ENCODE results near the gene TMEM14A. TPM values are rescaled to one million over a fixed set of nuclear protein-coding genes. Genes with fewer than 3 reads are reported as not detected.
"Not testable (repeated sequence)": the region's sequence is repeated elsewhere in the genome, so short reads cannot be mapped to it uniquely, and the experiment has no call there.

TMEM14A gene
- total RNA-seq, 2 donors from 2014 or later = 7.9 to 13.3 TPM

DNA sequence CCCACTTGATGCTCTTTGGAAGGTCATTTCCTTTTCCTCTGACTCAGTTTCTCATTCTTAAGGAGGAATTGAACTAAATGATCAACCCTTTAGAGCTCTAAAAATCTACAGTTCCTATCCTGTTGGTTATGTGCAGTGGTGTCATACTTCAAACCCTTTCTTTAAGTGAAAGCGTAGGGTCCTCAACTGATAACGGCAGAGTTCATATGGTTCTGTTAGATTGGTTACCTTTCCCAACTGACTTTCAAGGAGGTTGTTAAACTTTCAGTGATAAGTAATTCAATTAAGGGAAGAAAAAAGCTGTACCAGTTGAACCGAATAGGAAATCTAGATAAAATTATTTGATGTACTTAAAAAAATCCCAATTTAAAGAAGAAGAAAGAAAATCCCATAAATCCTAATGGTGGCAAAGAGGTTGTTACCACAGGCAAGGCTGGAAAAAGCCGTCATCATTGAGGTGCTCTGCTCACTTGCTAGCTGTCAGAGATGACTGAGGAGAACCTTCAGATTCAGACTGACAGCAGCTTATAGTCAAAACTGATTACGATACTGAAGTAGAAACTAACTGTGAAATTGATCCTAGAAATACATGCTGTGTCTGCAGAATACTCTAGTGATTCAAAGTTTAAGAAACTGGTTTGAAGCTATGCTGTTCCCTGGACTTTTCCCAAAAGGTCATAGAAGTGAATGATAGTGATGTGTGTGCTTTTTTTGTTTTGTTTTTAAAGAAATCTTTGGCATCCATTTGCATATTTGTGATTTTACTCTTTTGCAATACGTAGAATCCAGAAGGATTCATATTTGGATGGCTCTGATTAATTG, 16.2 kb downstream of the TMEM14A start:
- intact Hi-C loops (cut with DNase I) = no loop called here
- ATAC-seq (no peak), DNase-seq (no peak)

GRCh38 chr6:52689857-52690256, 18.9 kb downstream of the TMEM14A start:
- ATAC-seq = no peak
- intact Hi-C loops (cut with DNase I) = no loop called here

GRCh38 chr6:52691718-52692117, 20.8 kb downstream of the TMEM14A start:
- intact Hi-C loops (cut with DNase I) = no loop called here
- no peak for ATAC-seq
- no peak for DNase-seq

More at GRCh38 chr6:52689857-52690256, 18.9 kb downstream of the TMEM14A start:
- DNase-seq = no peak

GRCh38 chr6:52693773-52694172, 22.9 kb downstream of the TMEM14A start:
- ATAC-seq = no peak
- intact Hi-C loops (cut with DNase I) = no loop called here

DNA sequence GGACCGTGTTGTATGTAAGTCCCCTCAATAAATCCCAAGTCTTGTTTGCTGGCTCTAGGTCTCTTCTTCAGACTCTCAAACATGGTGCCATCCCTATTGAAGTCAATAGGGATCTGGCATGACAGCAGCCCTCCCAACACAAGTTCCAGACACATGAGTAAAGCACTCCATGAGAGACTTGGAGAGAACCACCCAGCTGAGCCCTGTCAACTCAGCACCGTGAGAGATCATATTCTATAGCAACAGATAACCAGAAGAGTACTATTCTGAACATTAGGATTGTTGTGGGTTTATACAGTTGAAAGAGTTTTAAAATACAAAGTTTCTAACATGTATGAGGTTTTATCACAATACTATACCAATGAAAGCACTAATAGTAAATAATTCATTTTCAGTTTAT, 23.5 kb downstream of the TMEM14A start:
- ATAC-seq = no peak
- intact Hi-C loops (cut with DNase I) = no loop called here

More at GRCh38 chr6:52693773-52694172, 22.9 kb downstream of the TMEM14A start:
- DNase-seq = no peak

GRCh38 chr6:52696418-52696817, 25.5 kb downstream of the TMEM14A start:
- no peak for ATAC-seq
- intact Hi-C loops (cut with DNase I) = no loop called here
- no peak for DNase-seq

More for the DNA sequence above, 23.5 kb downstream of the TMEM14A start:
- no peak for DNase-seq

- intact Hi-C loops (cut with DNase I) = no loop called here
- DNase-seq = no peak
- no peak for ATAC-seq
Measured at GRCh38 chr6:52697903-52698302, 27.0 kb downstream of the TMEM14A start.

DNA sequence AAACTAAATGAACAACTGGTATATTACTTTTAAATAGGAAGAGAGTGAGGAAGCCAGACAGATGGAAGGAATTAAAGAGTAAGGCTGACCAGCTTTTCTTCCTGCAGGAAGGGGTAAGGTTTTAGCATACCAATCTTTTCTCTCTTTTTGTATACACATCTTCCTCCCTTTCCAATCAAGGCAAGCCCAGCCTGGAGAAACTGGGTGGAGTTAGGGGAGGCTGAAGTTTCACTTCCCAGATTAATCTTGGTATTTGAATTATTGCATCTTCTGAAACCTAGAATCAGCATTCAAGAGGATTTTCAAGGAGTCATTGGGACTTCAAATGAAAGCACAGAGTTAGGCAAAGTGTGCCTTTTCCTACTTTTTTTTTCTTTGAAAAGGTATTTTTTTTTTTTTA, 33.1 kb downstream of the TMEM14A start:
- ATAC-seq (no peak), DNase-seq (no peak)
- intact Hi-C loops (cut with DNase I) = no loop called here

DNA sequence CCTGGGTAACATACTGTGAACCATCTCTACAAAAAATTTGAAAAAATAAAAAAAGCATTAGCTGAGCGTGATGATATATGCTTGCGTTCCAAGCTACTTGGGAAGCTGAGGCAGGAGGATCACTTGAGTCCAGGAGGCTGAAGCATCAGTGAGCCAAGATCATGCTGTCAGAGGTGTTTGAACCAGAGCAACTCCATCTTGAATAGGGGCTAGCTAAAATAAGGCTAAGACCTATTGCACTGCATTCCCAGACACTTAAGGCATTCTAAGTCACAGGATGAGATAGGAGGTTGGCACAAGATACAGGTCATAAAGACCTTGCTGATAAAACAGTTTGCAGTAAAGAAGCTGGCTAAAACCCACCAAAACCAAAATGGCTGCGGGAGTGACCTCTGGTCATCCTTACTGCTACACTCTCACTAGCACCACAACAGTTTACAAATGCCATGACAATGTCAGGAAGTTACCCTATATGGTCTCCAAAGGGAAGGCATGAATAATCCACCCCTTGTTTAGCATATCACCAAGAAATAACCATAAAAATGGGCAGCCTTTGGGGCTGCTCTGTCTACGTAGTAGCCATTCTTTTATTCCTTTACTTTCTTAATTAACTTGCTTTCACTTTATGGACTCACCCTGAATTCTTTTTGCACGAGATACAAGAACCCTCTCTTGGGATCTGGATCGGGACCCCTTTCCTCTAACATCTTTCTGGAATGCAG, 34.0 kb downstream of the TMEM14A start:
- DNase-seq; ATAC-seq; intact Hi-C loops (cut with DNase I): not testable (repeated sequence)

DNA sequence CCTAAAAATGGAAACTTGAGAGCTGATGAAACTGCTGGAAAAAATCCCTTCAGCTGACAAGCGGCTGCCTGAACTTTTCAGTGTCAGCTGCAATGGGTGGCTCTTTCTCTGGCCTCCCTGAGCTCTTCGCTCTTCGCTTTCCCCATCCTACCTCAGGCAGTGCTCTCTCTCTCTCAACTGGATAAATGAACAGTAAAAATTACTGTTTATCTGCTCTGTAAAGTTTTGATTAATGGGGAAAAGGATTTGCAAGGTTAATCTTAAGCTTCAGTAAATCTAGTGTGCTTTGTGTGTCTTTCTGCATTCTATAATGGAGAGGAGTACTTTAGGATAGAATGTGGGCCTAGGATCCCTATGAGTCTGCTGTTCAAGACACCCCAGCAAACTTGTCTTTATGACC, 35.1 kb downstream of the TMEM14A start:
- no peak for DNase-seq
- intact Hi-C loops (cut with DNase I) = no loop called here
- ATAC-seq = no peak

GRCh38 chr6:52707963-52708680, 37.2 kb downstream of the TMEM14A start:
- no peak for ATAC-seq
- intact Hi-C loops (cut with DNase I) = no loop called here
- DNase-seq = no peak

DNA sequence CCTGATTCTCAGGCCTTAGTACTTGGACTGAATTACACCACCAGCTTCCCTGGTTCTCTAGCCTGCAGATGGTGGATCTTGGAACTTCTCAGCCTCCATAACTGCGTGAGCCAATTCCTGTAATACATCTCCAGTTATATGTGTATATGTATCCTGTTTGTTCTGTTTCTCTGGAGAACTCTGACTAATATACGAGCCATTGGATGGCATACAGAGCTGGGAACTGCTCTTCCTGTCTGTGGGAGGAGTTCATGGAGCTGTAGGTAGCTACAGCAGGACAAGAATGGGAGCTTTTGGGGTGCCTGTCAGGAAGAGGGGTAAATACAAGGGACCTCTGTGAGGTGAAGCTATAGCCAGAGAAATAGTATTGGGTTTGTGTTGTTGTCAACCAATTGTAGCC, 41.2 kb downstream of the TMEM14A start:
- ATAC-seq (no peak), DNase-seq (no peak)
- intact Hi-C loops (cut with DNase I) = no loop called here

GRCh38 chr6:52714761-52715160, 43.8 kb downstream of the TMEM14A start:
- ATAC-seq; DNase-seq; intact Hi-C loops (cut with DNase I): not testable (repeated sequence)

- intact Hi-C loops (cut with DNase I) = no loop called here
- ATAC-seq (no peak), DNase-seq (no peak)
Measured at GRCh38 chr6:52718550-52718949, 47.6 kb downstream of the TMEM14A start.

DNA sequence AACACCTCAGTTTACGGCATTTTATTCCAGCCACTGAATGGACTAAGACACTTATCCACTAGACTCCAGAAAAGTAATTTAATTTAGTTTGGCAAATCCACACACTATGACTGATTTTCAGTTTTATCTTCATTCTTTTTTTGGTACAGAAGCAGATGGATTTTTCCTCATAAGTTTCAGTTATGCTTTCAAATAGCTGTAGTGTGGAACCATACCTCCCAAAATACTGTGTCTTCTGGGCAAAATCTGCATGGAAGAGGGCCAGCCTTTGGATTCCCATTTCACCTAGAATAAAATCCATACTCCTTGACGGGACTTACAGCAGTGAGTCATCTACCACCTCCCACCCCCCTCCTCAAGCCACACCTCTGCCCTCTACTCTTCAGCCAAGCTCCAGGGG, 49.4 kb downstream of the TMEM14A start:
- ATAC-seq (no peak), DNase-seq (no peak)
- intact Hi-C loops (cut with DNase I) = no loop called here

DNA sequence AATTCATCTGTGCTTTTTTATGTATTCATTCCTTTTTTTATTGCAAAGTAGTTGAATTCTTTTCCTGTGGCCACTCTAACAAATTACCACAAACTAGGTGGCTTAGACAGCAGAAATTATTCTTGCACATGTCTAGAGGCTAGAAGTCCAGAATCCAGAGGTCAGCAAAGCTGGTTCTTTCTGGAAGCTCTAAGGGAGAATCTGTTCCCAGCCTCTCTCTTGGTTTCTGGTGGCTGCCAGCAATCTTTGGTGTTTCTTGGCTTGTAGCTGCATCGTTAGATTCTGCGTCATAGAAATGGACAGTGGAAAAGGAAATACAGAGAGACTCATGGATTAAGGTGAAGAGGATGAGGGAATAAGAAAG, 53.1 kb downstream of the TMEM14A start:
- intact Hi-C loops (cut with DNase I) = no loop called here
- no peak for DNase-seq
- ATAC-seq = peak; percentile 67 to 79

DNA sequence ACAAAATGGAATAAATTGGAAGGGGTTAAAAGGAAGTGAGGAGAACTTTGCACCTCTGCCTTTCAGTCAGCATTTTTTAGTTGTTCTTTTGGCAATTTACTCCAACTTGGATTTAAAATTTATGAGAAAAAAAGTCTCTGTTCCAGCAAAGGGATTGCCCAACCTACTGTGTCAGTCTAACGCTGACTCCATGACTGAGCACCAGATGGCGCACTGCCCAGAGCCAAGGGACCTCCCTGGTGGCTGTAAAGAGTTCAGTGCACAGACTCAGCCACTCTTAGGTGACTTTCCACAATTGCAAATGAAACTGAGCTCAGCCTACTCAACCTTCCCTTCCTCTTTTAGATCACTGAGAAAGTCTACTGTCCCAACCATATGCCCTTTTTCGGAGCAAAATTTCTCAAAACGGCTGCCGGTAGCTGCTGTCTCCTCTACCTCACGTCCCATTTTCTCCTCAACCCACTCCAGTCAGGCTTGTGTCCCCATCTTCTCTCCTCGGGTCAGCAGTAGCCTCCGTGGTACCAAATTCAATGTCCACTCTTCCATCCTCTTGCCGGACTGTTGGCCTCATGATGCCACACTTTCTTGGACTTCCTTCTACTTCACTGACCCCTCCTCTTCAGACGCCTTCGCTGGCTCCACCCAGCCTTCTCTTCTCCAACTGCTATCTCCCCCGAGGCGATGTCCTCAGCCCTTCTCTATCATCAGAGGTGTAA, 53.7 kb downstream of the TMEM14A start:
- intact Hi-C loops (cut with DNase I) = no loop called here
- DNase-seq = peak; percentile 78
- peak; percentile 90 to 95 for ATAC-seq

DNA sequence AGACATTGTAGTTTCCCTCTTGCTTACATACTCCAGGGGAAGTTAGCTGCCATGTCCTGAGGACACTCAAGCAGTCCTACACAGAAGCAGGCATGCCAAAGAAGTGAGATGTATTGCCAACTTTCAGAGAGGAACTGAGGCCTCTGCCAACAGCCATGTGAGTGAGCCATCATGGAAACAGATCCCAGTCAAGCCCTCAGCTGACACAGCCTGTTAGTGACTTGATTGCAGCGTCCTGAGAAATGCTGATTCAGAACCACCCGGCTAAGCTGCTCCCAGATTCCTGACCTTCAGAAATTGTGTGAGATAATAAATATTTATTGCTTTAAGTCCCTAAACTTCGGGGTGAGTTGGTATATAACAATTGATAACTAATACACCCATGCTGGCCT, 54.2 kb downstream of the TMEM14A start:
- no peak for DNase-seq
- intact Hi-C loops (cut with DNase I) = no loop called here
- ATAC-seq = peak in 1 of 2 donors; percentile 21

DNA sequence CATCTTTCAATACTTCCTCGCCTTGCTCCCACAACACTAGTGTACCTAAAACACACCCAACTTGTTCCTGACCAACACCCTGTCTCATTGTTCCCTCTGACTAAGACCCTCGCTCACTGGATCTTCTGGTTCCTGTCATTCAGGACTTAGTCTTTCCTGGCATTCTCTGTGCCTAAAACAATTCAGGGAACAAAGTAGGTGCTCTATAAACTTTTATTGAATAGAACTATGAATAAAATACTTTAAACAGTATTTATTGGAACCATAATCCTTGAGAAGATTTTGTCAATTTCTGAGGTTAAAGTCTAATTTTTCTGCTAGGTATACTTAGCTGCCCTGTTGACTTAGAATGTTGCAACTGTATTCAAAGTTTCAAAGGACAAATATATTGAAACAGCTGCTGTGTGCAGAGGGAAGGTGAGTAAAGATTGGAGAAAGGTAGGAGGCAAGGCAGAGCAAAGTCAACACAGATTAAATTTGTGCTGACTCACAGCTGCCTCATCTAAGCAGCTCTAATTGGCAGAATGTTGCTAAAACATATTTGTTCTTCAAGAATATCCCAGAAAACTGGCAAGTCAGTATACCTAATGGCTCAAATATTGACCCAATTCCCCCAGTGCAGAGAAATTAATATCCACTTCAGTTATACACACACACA, 54.8 kb downstream of the TMEM14A start:
- intact Hi-C loops (cut with DNase I) = no loop called here
- ATAC-seq = peak in 1 of 2 donors; percentile 78
- DNase-seq = no peak
